Neural progenitor cell (in vitro differentiated cells): ENCODE data around the gene MORC2. TPM values are rescaled to one million over a fixed set of nuclear protein-coding genes. Genes with fewer than 3 reads are reported as not detected.

Source experiments
- DNase-seq: peaks from one replicate; pipeline ENCODE4 v3.0.0-alpha.2; 2016; ENCODE audit warnings: low spot score
- H2AFZ ChIP-seq: fragments of 200-600 bp; sonication (generic); replicated peaks from 2 replicates; pipeline ENCODE4 v1.6.1; 2016; ENCODE audit warnings: antibody characterized with exemption
- H3F3A ChIP-seq: fragments of 200-600 bp; sonication (generic); 2 replicates; pipeline ENCODE4 v1.6.1; 2016; ENCODE audit warnings: antibody characterized with exemption, low read depth
- H3K27ac ChIP-seq: fragments of 200-600 bp; sonication (generic); 2 replicates; pipeline ENCODE4 v1.5.1; 2016; ENCODE audit warnings: mild to moderate bottlenecking
- H3K27me3 ChIP-seq: fragments of 200-600 bp; sonication (generic); 2 replicates; pipeline ENCODE4 v1.6.1; 2016; ENCODE audit warnings: mild to moderate bottlenecking, moderate library complexity
- H3K36me3 ChIP-seq: fragments of 200-600 bp; sonication (generic); 2 replicates; pipeline ENCODE4 v1.5.1; 2016
- H3K4me1 ChIP-seq: fragments of 200-600 bp; sonication (generic); 2 replicates; pipeline ENCODE4 v1.6.1; 2016; ENCODE audit warnings: mixed run types
- H3K4me2 ChIP-seq: fragments of 200-600 bp; sonication (generic); 2 replicates; pipeline ENCODE4 v1.6.1; 2016
- H3K4me3 ChIP-seq: fragments of 200-600 bp; sonication (generic); 2 replicates; pipeline ENCODE4 v1.5.1; 2016
- H3K79me2 ChIP-seq: fragments of 200-600 bp; sonication (generic); 2 replicates; pipeline ENCODE4 v1.6.1; 2016; ENCODE audit warnings: low read depth
- H3K9ac ChIP-seq: fragments of 200-600 bp; sonication (generic); 2 replicates; pipeline ENCODE4 v1.6.1; 2016
- H3K9me3 ChIP-seq: fragments of 200-600 bp; sonication (generic); 2 replicates; pipeline ENCODE4 v1.5.1; 2016; ENCODE audit warnings: low read depth
- H4K20me1 ChIP-seq: fragments of 200-600 bp; sonication (generic); 2 replicates; pipeline ENCODE4 v1.6.1; 2016; ENCODE audit warnings: low read depth
- H3K27ac Mint-ChIP-seq: 3 replicates; pipeline ENCODE4 v1.8.0; 2021; ENCODE audit warnings: mixed read lengths
- H3K27me3 Mint-ChIP-seq: 2 replicates; pipeline ENCODE4 v1.8.0; 2022; ENCODE audit warnings: low read depth, mild to moderate bottlenecking, inconsistent platforms, moderate library complexity, mixed read lengths; ENCODE audit not compliant: insufficient read depth
- H3K36me3 Mint-ChIP-seq: 3 replicates; pipeline ENCODE4 v1.8.0; 2021; ENCODE audit warnings: mixed read lengths
- H3K4me1 Mint-ChIP-seq: 3 replicates; pipeline ENCODE4 v1.8.0; 2021; ENCODE audit warnings: mixed read lengths
- H3K4me3 Mint-ChIP-seq: 3 replicates; pipeline ENCODE4 v1.8.0; 2021; ENCODE audit warnings: mild to moderate bottlenecking, moderate library complexity, mixed read lengths
- H3K9me3 Mint-ChIP-seq: 3 replicates; pipeline ENCODE4 v1.8.0; 2020; ENCODE audit warnings: mixed read lengths
- CTCF ChIP-seq: fragments of 200-600 bp; sonication (generic); IDR thresholded peaks from 2 replicates; pipeline ENCODE4 v1.5.1; 2017; ENCODE audit warnings: antibody characterized with exemption, mild to moderate bottlenecking
- EZH2 ChIP-seq: fragments of 200-600 bp; sonication (generic); IDR thresholded peaks from 2 replicates; pipeline ENCODE4 v1.6.1; 2017; ENCODE audit warnings: antibody characterized with exemption, mild to moderate bottlenecking, moderate library complexity
- EZH2phosphoT487 ChIP-seq: fragments of 200-600 bp; sonication (generic); IDR thresholded peaks from 2 replicates; pipeline ENCODE4 v1.6.1; 2017; ENCODE audit warnings: antibody characterized with exemption
- total RNA-seq: library from RNA; depleted of rRNA; stranded (reverse); fragments of >200 nt; gene quantifications from 2 replicates; pipeline ENCODE4 v1.2.3, GENCODE V29; 2015; ENCODE audit warnings: low replicate concordance

MORC2 gene
- total RNA-seq, 1 donor from 2014 or later = 29.8 TPM

GRCh38 chr22:30905696-30906341, 62.8 kb downstream of the MORC2 start:
- TF ChIP-seq CTCF (no peak), EZH2 (no peak), EZH2phosphoT487 (no peak)
- DNase-seq = no peak
- H2AFZ ChIP-seq = no peak overlapping the region
- no peaks in the 10 kb centered on the region for H3K9me3 ChIP-seq
- no peaks in the 10 kb centered on the region for H3K9me3 Mint-ChIP-seq
- H3K27ac ChIP-seq = no peak overlapping the region
- H3K4me3 Mint-ChIP-seq = no peak overlapping the region
- no peaks in the 10 kb centered on the region for H3K4me1 ChIP-seq
- no peak overlapping the region for H3K4me3 ChIP-seq
- H3K27ac Mint-ChIP-seq = no peak overlapping the region
- H3K27me3 ChIP-seq = no peaks in the 10 kb centered on the region
- H3F3A ChIP-seq = no peaks in the 10 kb centered on the region
- no peaks in the 10 kb centered on the region for H3K36me3 ChIP-seq
- no peak overlapping the region for H3K4me2 ChIP-seq
- no peaks in the 10 kb centered on the region for H3K4me1 Mint-ChIP-seq
- no peak overlapping the region for H3K9ac ChIP-seq
- H3K79me2 ChIP-seq = no peaks in the 10 kb centered on the region
- no peaks in the 10 kb centered on the region for H4K20me1 ChIP-seq
- peaks cover 7% of the 10 kb centered on the region for H3K36me3 Mint-ChIP-seq
- H3K27me3 Mint-ChIP-seq = peaks cover 4% of the 10 kb centered on the region

- TF ChIP-seq EZH2phosphoT487 (no peak), EZH2 (no peak), CTCF (no peak)
- Histone ChIP-seq H3K4me2 (no peak overlapping the region), H3K36me3 (no peaks in the 10 kb centered on the region), H3K9me3 (peaks cover 3% of the 10 kb centered on the region), H2AFZ (no peak overlapping the region), H3K27ac (no peak overlapping the region), H3K9ac (no peak overlapping the region), H4K20me1 (no peaks in the 10 kb centered on the region), H3K79me2 (no peaks in the 10 kb centered on the region), H3K4me1 (no peaks in the 10 kb centered on the region), H3F3A (no peaks in the 10 kb centered on the region), H3K27me3 (no peaks in the 10 kb centered on the region), H3K4me3 (no peak overlapping the region)
- H3K27ac Mint-ChIP-seq = no peak overlapping the region
- no peaks in the 10 kb centered on the region for H3K4me1 Mint-ChIP-seq
- H3K27me3 Mint-ChIP-seq = peaks cover 4% of the 10 kb centered on the region
- DNase-seq = no peak
- H3K36me3 Mint-ChIP-seq = peaks cover 12% of the 10 kb centered on the region
- peaks cover 3% of the 10 kb centered on the region for H3K9me3 Mint-ChIP-seq
- no peak overlapping the region for H3K4me3 Mint-ChIP-seq
Observed at GRCh38 chr22:30903876-30904460, 64.6 kb downstream of the MORC2 start.

- no peak overlapping the region for H3K9ac ChIP-seq
- no peak overlapping the region for H2AFZ ChIP-seq
- H3K27me3 Mint-ChIP-seq = peaks cover 6% of the 10 kb centered on the region
- no peak overlapping the region for H3K27ac ChIP-seq
- no peak overlapping the region for H3K27ac Mint-ChIP-seq
- no peak overlapping the region for H3K4me3 Mint-ChIP-seq
- no peaks in the 10 kb centered on the region for H3K4me1 Mint-ChIP-seq
- TF ChIP-seq EZH2 (no peak), EZH2phosphoT487 (no peak), CTCF (no peak)
- no peaks in the 10 kb centered on the region for H3K4me1 ChIP-seq
- no peaks in the 10 kb centered on the region for H3K36me3 ChIP-seq
- no peak for DNase-seq
- H3K4me3 ChIP-seq = no peak overlapping the region
- peaks cover 3% of the 10 kb centered on the region for H3K9me3 Mint-ChIP-seq
- H3F3A ChIP-seq = no peaks in the 10 kb centered on the region
- no peaks in the 10 kb centered on the region for H4K20me1 ChIP-seq
- H3K9me3 ChIP-seq = peaks cover 3% of the 10 kb centered on the region
- H3K27me3 ChIP-seq = no peaks in the 10 kb centered on the region
- H3K79me2 ChIP-seq = no peaks in the 10 kb centered on the region
- H3K4me2 ChIP-seq = no peak overlapping the region
- peaks cover 12% of the 10 kb centered on the region for H3K36me3 Mint-ChIP-seq
Observed at GRCh38 chr22:30902496-30903357, 65.8 kb downstream of the MORC2 start.
